Skin epidermis (tissue), 12 donors: ENCODE data around the gene ELMO1.

ENCODE experiments used
- H3K27ac ChIP-seq, 21 experiments: fragments of 200-600 bp; sonication (generic) in 11 of 21; one replicate each; pipeline ENCODE4 v1.5.0; 2020; ENCODE audit warnings: mild to moderate bottlenecking in 3 of 21, inconsistent platforms in 2 of 21, moderate library complexity in 2 of 21
- H3K4me3 ChIP-seq, 7 experiments: fragments of 200-600 bp; sonication (generic) in 2 of 7; one replicate each; pipeline ENCODE4 v1.5.0; 2020; ENCODE audit warnings: inconsistent platforms in 2 of 7, mild to moderate bottlenecking in 2 of 7, moderate library complexity in 1 of 7

Gene ELMO1

GRCh38 chr7:37416378-37417106, 32.1 kb downstream of the ELMO1 start:
- Histone ChIP-seq H3K4me3 (no peak overlapping the region), H3K27ac (no peak overlapping the region)

- Histone ChIP-seq H3K27ac (no peak overlapping the region), H3K4me3 (no peak overlapping the region)
Measured at GRCh38 chr7:37415629-37416028, 33.0 kb downstream of the ELMO1 start.

DNA sequence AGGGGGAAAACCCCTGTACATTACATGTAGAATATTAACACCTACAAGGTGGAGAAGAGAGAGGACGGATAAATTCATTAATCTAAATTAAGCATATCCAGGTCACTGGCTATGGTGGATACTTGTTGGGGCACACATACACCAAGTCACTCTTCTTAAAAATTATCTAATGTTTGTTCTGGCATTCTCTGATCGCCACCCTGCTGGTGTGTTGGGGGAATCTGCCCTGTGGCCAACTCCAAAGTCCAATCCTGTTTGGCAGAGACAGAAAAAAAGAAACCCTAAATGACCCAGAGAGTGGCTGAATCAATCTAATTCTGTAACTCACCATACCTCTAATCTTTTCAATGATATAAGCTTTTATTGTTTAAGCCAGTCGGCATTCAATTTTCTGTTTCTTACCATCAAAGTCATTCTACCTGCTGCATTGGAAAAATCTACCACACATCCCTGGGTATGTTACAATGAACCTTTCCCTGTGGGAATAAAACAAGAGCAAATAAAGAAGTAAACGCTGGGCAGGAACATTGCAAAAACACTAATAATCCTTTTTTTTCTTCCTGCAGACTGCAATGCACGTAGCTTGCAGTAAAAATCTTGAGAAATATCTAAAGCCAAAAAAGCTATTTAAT, 34.2 kb downstream of the ELMO1 start:
- H3K4me3 ChIP-seq, result no peak overlapping the region

DNA sequence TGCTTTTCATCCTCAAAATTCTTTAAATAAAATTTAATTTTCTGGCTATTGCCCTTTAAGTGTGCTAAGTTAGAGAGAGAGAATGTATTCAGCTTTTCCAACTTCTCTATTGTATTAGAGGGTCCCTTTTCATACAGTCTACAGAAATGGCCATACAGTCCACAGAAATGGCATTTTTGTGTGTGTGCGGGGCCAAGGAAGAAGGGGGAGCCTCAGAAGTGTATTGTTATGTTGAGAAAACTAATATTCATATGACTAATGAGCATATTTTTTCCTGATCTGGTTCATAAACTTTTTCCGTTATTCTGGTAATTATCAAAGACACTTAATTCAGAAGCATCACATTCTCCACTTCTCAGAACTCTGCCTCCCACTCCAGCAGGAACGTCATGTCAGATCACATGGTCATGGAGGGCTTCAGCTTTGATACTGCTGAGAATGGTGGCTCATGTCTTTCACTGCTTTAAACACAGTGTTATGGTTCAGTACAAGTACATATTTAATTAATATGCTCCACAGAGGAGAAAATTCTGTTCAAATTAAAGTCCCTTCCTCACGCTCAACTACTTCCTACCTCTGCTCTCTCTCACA, 37.1 kb downstream of the ELMO1 start:
- Histone ChIP-seq H3K27ac (peak overlapping the region in 5 of 21 experiments; percentile 1 to 51 (median 35)), H3K4me3 (no peak overlapping the region)

More for the DNA sequence above, 34.2 kb downstream of the ELMO1 start:
- H3K27ac ChIP-seq, result no peak overlapping the region

DNA sequence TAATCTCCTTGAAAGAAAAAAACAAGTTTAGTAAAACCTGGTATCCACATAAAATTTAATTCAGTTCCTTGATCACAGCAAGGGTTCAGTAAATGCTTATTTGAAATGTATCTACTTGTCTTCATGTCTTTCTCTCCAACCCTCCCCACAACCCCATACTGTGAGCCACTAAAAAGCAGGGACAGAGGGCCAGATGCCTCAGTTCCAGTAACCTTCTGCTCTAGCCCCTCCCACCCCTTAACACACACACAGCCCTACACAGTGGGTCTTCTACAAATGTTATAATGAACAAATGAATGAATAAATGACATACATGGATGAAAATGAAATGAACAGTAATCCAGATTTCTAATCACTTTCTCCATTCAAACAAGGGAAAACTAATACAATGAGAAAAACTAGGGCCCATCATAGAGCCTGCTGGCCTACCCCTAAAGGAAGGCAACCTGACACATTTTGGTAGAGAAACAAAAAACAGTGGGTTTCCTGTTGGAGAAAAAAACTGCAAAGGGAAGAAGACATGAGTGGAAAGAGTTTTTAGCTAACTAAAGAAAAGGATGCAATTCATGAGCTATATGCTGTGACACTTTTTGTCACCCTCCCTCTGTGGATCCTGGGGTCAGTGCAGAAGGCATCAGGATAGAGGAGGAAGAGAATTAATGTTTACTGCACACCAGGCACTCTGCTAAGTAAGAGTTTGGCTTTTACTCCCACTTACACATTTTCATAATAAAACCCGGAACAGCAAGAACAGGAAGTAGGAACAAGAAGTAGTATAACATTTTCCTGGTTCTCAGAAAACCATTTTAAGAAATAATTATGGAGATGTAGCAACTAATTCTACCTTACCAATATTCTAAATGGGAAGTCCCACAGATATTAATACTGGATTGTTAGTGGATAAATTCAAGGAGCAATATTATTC, 38.1 kb downstream of the ELMO1 start:
- no peak overlapping the region for H3K4me3 ChIP-seq
- H3K27ac ChIP-seq, result peak overlapping the region in 9 of 21 experiments; percentile 0 to 51 (median 32)

GRCh38 chr7:37409461-37409860, 39.2 kb downstream of the ELMO1 start:
- no peak overlapping the region for H3K4me3 ChIP-seq
- H3K27ac ChIP-seq, result peak overlapping the region in 2 of 21 experiments; percentile 22 to 53

GRCh38 chr7:37408291-37409228, 40.1 kb downstream of the ELMO1 start:
- H3K4me3 ChIP-seq, result no peak overlapping the region
- H3K27ac ChIP-seq, result peak overlapping the region in 8 of 21 experiments; percentile 4 to 53 (median 22)

DNA sequence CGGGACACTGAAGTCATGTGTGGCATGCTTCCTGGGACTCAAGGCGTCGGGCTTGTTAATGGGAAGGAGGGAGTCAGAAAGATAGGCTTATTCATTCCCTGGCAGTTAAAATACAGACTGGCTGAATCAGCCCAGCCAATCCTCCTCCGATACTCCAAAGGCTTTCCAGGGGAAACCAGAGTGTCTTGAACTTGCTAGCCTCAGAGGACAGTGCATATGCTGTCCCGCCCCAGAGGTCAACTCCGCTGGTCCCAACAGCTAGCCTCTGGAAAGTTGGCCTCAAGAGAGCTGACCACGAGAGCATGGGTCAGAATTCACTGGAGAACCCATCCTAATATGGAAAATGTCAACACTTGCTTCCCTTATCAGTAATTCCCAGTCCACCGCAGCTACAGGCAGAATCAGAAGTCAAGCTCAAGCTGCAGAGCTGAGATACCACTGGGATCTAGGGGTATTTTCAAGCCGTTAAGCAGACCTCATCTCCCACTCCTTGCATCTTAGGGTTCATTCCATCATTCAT, 43.0 kb downstream of the ELMO1 start:
- H3K4me3 ChIP-seq, result no peak overlapping the region
- H3K27ac ChIP-seq, result peak overlapping the region in 2 of 21 experiments; percentile 10 to 33

DNA sequence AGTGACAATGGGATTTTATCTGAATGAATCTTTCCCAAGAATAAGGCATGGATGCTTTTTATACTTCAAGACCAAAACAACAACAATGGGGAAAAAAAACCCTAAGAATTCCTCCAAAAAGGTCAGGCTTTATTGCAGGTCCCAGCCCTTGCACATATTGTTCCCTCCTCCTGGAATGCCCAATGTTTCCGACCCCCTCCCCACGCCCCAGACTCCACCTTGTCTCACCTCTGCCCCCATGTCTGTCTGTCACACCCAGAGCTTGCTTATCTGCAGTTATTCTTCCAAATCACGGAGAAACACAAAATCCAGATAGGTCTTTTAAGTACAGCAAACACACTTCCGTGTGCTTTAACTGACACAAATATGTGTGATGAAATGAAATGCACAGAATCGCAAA, 43.5 kb downstream of the ELMO1 start:
- Histone ChIP-seq H3K27ac (peak overlapping the region in 1 of 21 experiments; percentile 33), H3K4me3 (no peak overlapping the region)

DNA sequence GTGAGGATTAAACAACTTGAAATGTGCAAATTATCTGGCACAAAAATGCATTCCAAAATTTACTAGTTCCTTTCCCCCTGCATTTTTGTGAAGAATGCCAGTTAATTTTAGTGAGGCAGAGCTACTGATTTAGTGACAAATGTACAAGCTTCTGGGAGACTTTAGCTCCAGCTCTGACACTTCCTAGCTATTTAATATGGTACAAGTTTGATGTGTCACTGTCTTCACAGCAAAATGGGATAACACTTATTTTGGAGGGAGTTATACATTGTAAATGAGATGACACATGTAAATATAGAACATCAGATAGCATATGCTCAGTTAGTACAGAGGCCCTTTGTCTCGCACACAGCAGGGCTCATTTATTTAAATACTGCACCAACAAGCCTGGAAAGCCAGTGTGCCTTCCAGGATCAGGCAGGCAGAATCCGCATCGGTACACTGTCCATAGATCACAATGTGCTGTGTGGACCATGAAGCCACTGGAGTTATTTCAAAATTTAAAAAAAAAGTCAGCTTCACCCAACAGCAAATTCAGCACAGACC, 48.7 kb downstream of the ELMO1 start:
- no peak overlapping the region for H3K4me3 ChIP-seq
- no peak overlapping the region for H3K27ac ChIP-seq

- no peak overlapping the region for H3K27ac ChIP-seq
- no peak overlapping the region for H3K4me3 ChIP-seq
Measured at GRCh38 chr7:37398403-37398802, 50.3 kb downstream of the ELMO1 start.

- Histone ChIP-seq H3K4me3 (no peak overlapping the region), H3K27ac (peak overlapping the region in 2 of 21 experiments; percentile 16 to 39)
Measured at GRCh38 chr7:37395618-37396259, 52.9 kb downstream of the ELMO1 start.

- H3K27ac ChIP-seq, result no peak overlapping the region
- H3K4me3 ChIP-seq, result no peak overlapping the region
Measured at GRCh38 chr7:37394158-37394557, 54.5 kb downstream of the ELMO1 start.

DNA sequence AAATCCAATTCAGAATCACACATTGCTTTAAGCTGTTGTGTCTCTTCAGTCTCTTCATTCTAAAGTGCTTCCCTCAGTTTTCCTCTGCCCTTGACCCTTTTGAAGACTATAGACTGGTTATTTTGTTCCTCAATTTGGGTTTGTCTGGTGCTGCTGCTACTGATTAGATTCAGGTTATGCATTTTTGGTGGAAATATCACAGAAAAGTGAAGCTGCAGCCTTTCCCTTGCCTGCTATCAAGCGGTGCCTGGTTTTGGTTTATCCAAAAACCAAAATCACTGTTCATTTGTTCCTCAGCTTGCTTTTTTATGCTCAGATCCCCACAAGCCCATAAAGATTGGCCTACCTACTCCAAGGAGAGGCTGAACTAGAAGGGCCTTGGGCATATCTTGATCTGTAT, 55.2 kb downstream of the ELMO1 start:
- H3K4me3 ChIP-seq, result no peak overlapping the region
- H3K27ac ChIP-seq, result no peak overlapping the region

GRCh38 chr7:37392673-37393017, 56.0 kb downstream of the ELMO1 start:
- H3K27ac ChIP-seq, result peak overlapping the region in 9 of 21 experiments; percentile 6 to 74 (median 52)
- no peak overlapping the region for H3K4me3 ChIP-seq

- H3K4me3 ChIP-seq, result no peak overlapping the region
Measured at GRCh38 chr7:37391791-37392672, 56.6 kb downstream of the ELMO1 start.

GRCh38 chr7:37390114-37390513, 58.5 kb downstream of the ELMO1 start:
- Histone ChIP-seq H3K4me3 (no peak overlapping the region), H3K27ac (peak overlapping the region in 2 of 21 experiments; percentile 17 to 25)

More at GRCh38 chr7:37391791-37392672, 56.6 kb downstream of the ELMO1 start:
- H3K27ac ChIP-seq, result peak overlapping the region in 12 of 21 experiments; percentile 11 to 75 (median 50)
